HG02571 (cell line): ENCODE measurements around the gene SUOX.
"Not testable (repeated sequence)": the region's sequence is repeated elsewhere in the genome, so short reads cannot be mapped to it uniquely, and the experiment has no call there.

ENCODE experiments used
- ATAC-seq: cut with Tn5 transposase; IDR thresholded peaks from one replicate; pipeline ENCODE4 v1.9.1; 2021; ENCODE audit warnings: mild to moderate bottlenecking, moderate library complexity; ENCODE audit not compliant: unreplicated experiment

Gene SUOX

GRCh38 chr12:56017181-56017580 lies 20.1 kb downstream of the SUOX start:
- no peak for ATAC-seq

DNA sequence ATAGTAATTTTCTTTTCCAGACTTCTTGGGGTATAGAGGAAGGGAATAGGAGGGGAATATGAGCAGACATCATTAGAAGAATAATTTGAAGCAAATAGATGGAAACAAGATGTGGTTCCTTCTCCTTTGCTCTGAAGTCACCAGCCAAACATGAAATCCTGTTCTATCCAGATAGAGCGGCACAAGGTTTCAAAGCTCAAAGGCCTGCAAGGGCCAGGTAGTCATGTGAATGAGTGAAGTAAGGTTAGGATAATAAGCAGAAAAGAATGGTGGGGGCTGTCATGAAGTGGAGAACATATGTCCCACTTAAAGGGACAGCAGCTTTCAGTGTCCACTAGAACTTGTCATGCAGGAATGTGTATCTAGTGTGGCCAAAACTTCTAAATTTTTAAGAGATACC lies 21.3 kb downstream of the SUOX start:
- no peak for ATAC-seq

- no peak for ATAC-seq
Measured at GRCh38 chr12:56020423-56021184, 23.5 kb downstream of the SUOX start, which contains the start of gene IKZF4. Gene IKZF4, plus strand, starts transcription at chr12:56021043. Its CDS starts 451 bp downstream, at chr12:56021494.

- no peak for ATAC-seq
Measured at GRCh38 chr12:56021889-56022497, 24.9 kb downstream of the SUOX start.

- no peak for ATAC-seq
Measured at GRCh38 chr12:56028511-56029165, 31.6 kb downstream of the SUOX start.

GRCh38 chr12:56029166-56029519 lies 32.1 kb downstream of the SUOX start:
- ATAC-seq, result no peak

- no peak for ATAC-seq
Measured at GRCh38 chr12:56029666-56030293, 32.7 kb downstream of the SUOX start.

- no peak for ATAC-seq
Measured at GRCh38 chr12:56031987-56032386, 34.9 kb downstream of the SUOX start.

GRCh38 chr12:56034586-56035332 lies 37.7 kb downstream of the SUOX start:
- ATAC-seq, result no peak

GRCh38 chr12:56037161-56037560 lies 40.1 kb downstream of the SUOX start:
- no peak for ATAC-seq

- no peak for ATAC-seq
Measured at GRCh38 chr12:56038022-56038655, 41.1 kb downstream of the SUOX start.

GRCh38 chr12:56040151-56040550 lies 43.1 kb downstream of the SUOX start:
- ATAC-seq, result no peak

DNA sequence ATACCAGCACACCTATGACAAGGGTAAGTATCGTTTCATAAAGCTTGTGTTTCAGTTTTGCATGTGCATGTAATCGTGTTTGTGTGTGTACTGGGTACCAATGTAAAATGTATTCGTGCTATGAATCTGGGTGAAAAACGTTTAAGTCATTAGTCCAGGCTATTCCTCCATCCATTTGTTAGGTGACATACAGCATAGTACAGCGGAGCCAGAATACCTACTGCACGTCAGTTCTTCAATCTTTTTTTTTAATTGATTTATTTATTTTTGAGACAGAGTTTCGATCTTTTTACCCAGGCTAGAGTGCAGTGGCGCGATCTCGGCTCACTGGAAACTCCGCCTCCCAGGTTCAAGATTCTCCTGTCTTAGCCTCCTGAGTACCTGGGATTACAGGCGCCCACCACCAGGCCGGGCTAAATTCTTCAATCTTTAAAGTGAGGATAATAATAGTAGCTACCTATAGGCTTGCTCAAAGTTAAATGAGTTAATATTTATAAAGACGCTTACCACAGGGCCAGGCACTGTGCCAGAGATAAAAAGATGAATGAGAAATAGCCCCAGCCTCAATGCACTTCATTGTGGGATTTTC lies 44.0 kb downstream of the SUOX start:
- no peak for ATAC-seq

- peak; percentile 88 for ATAC-seq
Measured at GRCh38 chr12:56041552-56042429, 44.7 kb downstream of the SUOX start, which contains the start of gene RPS26. Gene RPS26, plus strand, starts transcription at chr12:56041918. Its CDS starts 249 bp downstream, at chr12:56042167.

DNA sequence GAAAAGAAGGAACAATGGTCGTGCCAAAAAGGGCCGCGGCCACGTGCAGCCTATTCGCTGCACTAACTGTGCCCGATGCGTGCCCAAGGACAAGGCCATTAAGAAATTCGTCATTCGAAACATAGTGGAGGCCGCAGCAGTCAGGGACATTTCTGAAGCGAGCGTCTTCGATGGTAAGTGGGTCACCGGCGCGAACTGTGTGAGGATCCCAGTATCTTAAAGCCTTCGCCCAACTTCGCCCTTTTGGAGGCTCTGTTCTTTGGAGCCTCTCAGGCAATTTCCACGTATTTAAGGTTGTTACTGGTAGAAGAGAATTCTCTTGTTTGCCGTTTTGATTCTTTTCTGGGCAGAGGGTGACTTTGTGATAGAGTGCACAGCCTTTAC lies 45.3 kb downstream of the SUOX start:
- not testable (repeated sequence) for ATAC-seq

- ATAC-seq, result no peak
Measured at GRCh38 chr12:56042843-56043242, 45.8 kb downstream of the SUOX start.

DNA sequence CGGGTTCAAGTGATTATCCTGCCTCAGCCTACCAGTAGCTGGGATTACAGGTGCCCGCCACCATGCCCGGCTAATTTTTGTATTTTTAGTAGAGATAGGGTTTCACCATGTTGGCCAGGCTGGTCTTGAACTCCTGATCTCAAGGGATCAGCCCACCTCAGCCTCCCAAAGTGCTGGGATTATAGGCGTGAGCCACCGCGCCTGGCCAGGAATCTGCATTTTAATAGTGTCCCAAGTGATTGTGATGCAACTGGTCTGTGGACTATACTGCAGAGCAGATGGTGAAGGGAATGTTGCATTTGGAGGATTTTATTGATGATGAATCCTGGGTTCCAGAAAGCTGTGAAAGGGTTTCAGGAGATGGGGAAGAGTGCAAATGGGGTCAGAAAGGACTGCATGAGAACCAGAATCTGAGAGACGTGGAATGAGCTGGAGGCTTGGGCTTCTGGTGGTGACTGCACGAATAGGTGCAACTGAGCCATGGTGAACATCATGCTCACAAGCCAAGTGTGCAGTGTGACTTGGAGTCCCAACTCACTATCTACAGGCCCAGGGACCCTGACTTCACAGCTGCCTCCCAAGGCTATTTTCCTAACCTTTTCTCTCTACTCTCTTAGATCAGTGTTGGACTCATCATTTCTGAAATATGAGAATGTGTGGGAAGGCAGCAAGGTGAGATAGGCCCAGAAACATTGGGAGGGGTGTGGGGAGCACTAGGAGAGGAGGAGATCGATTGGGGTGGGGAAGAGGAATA lies 49.1 kb downstream of the SUOX start:
- no peak for ATAC-seq

DNA sequence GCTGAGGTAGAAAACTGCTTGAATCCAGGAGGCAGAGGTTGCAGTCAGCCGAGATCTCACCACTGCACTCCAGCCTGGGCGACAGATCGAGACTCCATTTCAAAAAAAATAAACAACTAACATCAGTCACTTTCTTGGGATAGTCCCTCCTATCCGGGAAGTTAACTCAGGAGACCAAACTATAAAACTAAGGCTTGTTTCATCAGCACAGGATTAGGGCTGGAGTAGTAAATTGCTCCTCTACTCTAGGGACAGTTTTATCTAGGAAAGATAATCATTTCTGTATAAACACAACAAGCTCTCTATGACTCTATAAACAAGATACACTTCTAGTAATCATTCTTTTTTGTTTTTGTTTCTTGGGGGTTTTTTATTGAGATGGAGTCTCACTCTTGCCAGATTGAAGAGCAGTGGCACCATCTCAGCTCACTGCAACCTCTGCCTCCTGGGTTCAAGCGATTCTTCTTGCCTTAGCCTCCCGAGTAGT lies 56.4 kb downstream of the SUOX start:
- ATAC-seq, result no peak
